Measurements from ENCODE around the gene CFAP100.
A peak's percentile ranks its signal among the peaks of the same experiment; 100 is the strongest.

Gene CFAP100

GRCh38 chr3:126406389-126407296, 11.9 kb downstream of the CFAP100 start:
- TF ChIP-seq TAF1 (IDR thresholded peaks at IDR 0.05; ENCODE audit: low read depth) (no peak), REST (IDR thresholded peaks at IDR 0.05; ENCODE audit: low read depth) (no peak), EGR1 (IDR thresholded peaks at IDR 0.05) (no peak)

- peak; percentile 35; the same call in 1 of the 2 replicates for TF ChIP-seq RAD21 (IDR thresholded peaks at IDR 0.05; ENCODE audit: low read depth)
- TF ChIP-seq FOXM1 (IDR thresholded peaks at IDR 0.05; ENCODE audit: borderline replicate concordance, low read depth), result no peak
- no peak for TF ChIP-seq NFIC (IDR thresholded peaks at IDR 0.05)
- TF ChIP-seq REST (IDR thresholded peaks at IDR 0.05; ENCODE audit: low read depth), result no peak
- no peak for TF ChIP-seq YY1 (IDR thresholded peaks at IDR 0.05; ENCODE audit: low read depth)
- no peak for TF ChIP-seq ZBTB7A (IDR thresholded peaks at IDR 0.05; ENCODE audit: low read depth)
- TF ChIP-seq TCF12 (IDR thresholded peaks at IDR 0.05; ENCODE audit: low read depth), result no peak
- no peak for TF ChIP-seq EP300 (IDR thresholded peaks at IDR 0.05; ENCODE audit: borderline replicate concordance)
Measured at GRCh38 chr3:126407412-126408044, 12.8 kb downstream of the CFAP100 start.

- no peak for TF ChIP-seq EGR1 (IDR thresholded peaks at IDR 0.05)
- no peak for TF ChIP-seq TCF12 (IDR thresholded peaks at IDR 0.05; ENCODE audit: low read depth)
- no peak for TF ChIP-seq RAD21 (IDR thresholded peaks at IDR 0.05; ENCODE audit: low read depth)
- no peak for TF ChIP-seq CEBPB (IDR thresholded peaks at IDR 0.05)
- no peak for TF ChIP-seq USF1 (IDR thresholded peaks at IDR 0.05)
- TF ChIP-seq REST (IDR thresholded peaks at IDR 0.05; ENCODE audit: low read depth), result no peak
- TF ChIP-seq ZBTB7A (IDR thresholded peaks at IDR 0.05; ENCODE audit: low read depth), result no peak
- TF ChIP-seq FOXM1 (IDR thresholded peaks at IDR 0.05; ENCODE audit: borderline replicate concordance, low read depth), result no peak
- TF ChIP-seq MAX (IDR thresholded peaks at IDR 0.05), result no peak
- no peak for TF ChIP-seq TAF1 (IDR thresholded peaks at IDR 0.05; ENCODE audit: low read depth)
- no peak for TF ChIP-seq EP300 (IDR thresholded peaks at IDR 0.05; ENCODE audit: borderline replicate concordance)
- TF ChIP-seq YY1 (IDR thresholded peaks at IDR 0.05; ENCODE audit: low read depth), result no peak
- no peak for TF ChIP-seq CREB1 (IDR thresholded peaks at IDR 0.05; ENCODE audit: low read depth)
- TF ChIP-seq TEAD4 (IDR thresholded peaks at IDR 0.05), result no peak
- TF ChIP-seq NFIC (IDR thresholded peaks at IDR 0.05), result no peak
Measured at GRCh38 chr3:126408099-126408498, 13.4 kb downstream of the CFAP100 start.

- TF ChIP-seq NFIC (IDR thresholded peaks at IDR 0.05) (no peak), TEAD4 (IDR thresholded peaks at IDR 0.05) (no peak), USF1 (IDR thresholded peaks at IDR 0.05) (no peak), RAD21 (IDR thresholded peaks at IDR 0.05; ENCODE audit: low read depth) (no peak), EP300 (IDR thresholded peaks at IDR 0.05; ENCODE audit: borderline replicate concordance) (no peak), MAX (IDR thresholded peaks at IDR 0.05) (no peak), TCF12 (IDR thresholded peaks at IDR 0.05; ENCODE audit: low read depth) (no peak), FOXM1 (IDR thresholded peaks at IDR 0.05; ENCODE audit: borderline replicate concordance, low read depth) (no peak), YY1 (IDR thresholded peaks at IDR 0.05; ENCODE audit: low read depth) (no peak), CEBPB (IDR thresholded peaks at IDR 0.05) (no peak), TAF1 (IDR thresholded peaks at IDR 0.05; ENCODE audit: low read depth) (no peak), EGR1 (IDR thresholded peaks at IDR 0.05) (no peak)
Measured at GRCh38 chr3:126412841-126413692, 18.4 kb downstream of the CFAP100 start.

All from Ishikawa (cell line).